ENCODE data around the gene CTTN. TPM values are rescaled to one million over a fixed set of nuclear protein-coding genes. Genes with fewer than 3 reads are reported as not detected.

CTTN gene
- total RNA-seq, 4 donors from 2014 or later = 179 to 458 (median 200) TPM

- WGBS = 92% methylated on average over 7 of the region's 7 CpGs
- Histone ChIP-seq H3K9me3 (no peaks in the 10 kb centered on the region), H3K4me3 (no peak overlapping the region), H3K27ac (no peak overlapping the region), H3K27me3 (no peaks in the 10 kb centered on the region), H3K36me3 (peaks cover 94% of the 10 kb centered on the region), H3K4me1 (no peaks in the 10 kb centered on the region)
- TF ChIP-seq POLR2A (IDR thresholded peaks at IDR 0.05) = no peak
- TF ChIP-seq POLR2AphosphoS5 (IDR thresholded peaks at IDR 0.05) = no peak
- no peak for TF ChIP-seq CTCF (IDR thresholded peaks at IDR 0.05)
- TF ChIP-seq EP300 (IDR thresholded peaks at IDR 0.05) = no peak
- DNase-seq (ENCODE audit: low spot score in 2 of 2) = no peak
These were observed 11.5 kb downstream of the CTTN start for GRCh38 chr11:70409871-70410270.

- H3K4me3 ChIP-seq = no peak overlapping the region
- H3K27me3 ChIP-seq = no peaks in the 10 kb centered on the region
- H3K4me1 ChIP-seq = peaks cover 6% of the 10 kb centered on the region
- DNase-seq (ENCODE audit: low spot score in 2 of 2) = no peak
- no peaks in the 10 kb centered on the region for H3K9me3 ChIP-seq
- no peak overlapping the region for H3K27ac ChIP-seq
- no peak for TF ChIP-seq CTCF (IDR thresholded peaks at IDR 0.05)
- peaks cover 99% of the 10 kb centered on the region for H3K36me3 ChIP-seq
- 87% methylated on average over 26 of the region's 29 CpGs for WGBS
These were observed 12.2 kb downstream of the CTTN start for GRCh38 chr11:70410276-70411205.

- no peak overlapping the region for H3K4me3 ChIP-seq
- peaks cover 6% of the 10 kb centered on the region for H3K4me1 ChIP-seq
- H3K27ac ChIP-seq = no peak overlapping the region
- 98% methylated on average over 14 of the region's 15 CpGs for WGBS
- TF ChIP-seq CTCF (IDR thresholded peaks at IDR 0.05) = no peak
- no peak for TF ChIP-seq EP300 (IDR thresholded peaks at IDR 0.05)
- no peak for TF ChIP-seq POLR2AphosphoS5 (IDR thresholded peaks at IDR 0.05)
- no peak for TF ChIP-seq POLR2A (IDR thresholded peaks at IDR 0.05)
- DNase-seq (ENCODE audit: low spot score in 2 of 2) = no peak
- no peaks in the 10 kb centered on the region for H3K9me3 ChIP-seq
- H3K27me3 ChIP-seq = no peaks in the 10 kb centered on the region
- H3K36me3 ChIP-seq = peaks cover 100% of the 10 kb centered on the region
These were observed 13.6 kb downstream of the CTTN start for GRCh38 chr11:70411713-70412452.

GRCh38 chr11:70413151-70413550 lies 14.8 kb downstream of the CTTN start:
- Histone ChIP-seq H3K27ac (no peak overlapping the region), H3K9me3 (no peaks in the 10 kb centered on the region), H3K4me1 (peaks cover 6% of the 10 kb centered on the region), H3K36me3 (peaks cover 100% of the 10 kb centered on the region), H3K27me3 (no peaks in the 10 kb centered on the region), H3K4me3 (no peak overlapping the region)
- 89% methylated on average over 10 of the region's 10 CpGs for WGBS
- TF ChIP-seq EP300 (IDR thresholded peaks at IDR 0.05) (no peak), POLR2A (IDR thresholded peaks at IDR 0.05) (no peak)
- DNase-seq (ENCODE audit: low spot score in 2 of 2) = no peak

GRCh38 chr11:70414341-70415100 lies 16.2 kb downstream of the CTTN start:
- Histone ChIP-seq H3K4me1 (peaks cover 6% of the 10 kb centered on the region), H3K9me3 (no peaks in the 10 kb centered on the region), H3K27me3 (no peaks in the 10 kb centered on the region), H3K27ac (no peak overlapping the region), H3K36me3 (peaks cover 100% of the 10 kb centered on the region), H3K4me3 (no peak overlapping the region)
- no peak for DNase-seq (ENCODE audit: low spot score in 2 of 2)
- no peak for TF ChIP-seq EP300 (IDR thresholded peaks at IDR 0.05)
- TF ChIP-seq CTCF (IDR thresholded peaks at IDR 0.05) = no peak
- TF ChIP-seq POLR2A (IDR thresholded peaks at IDR 0.05) = no peak
- no peak for TF ChIP-seq POLR2AphosphoS5 (IDR thresholded peaks at IDR 0.05)
- WGBS = 93% methylated on average over 14 of the region's 28 CpGs

All from suprapubic skin (tissue), 4 donors.